C4-2B (cell line): Measurements from ENCODE around the gene BTN1A1.

ENCODE experiments used
- H3K27ac ChIP-seq: fragments of 450-650 bp; 2 replicates; pipeline ENCODE4 v1.5.1; 2017
- ZFX ChIP-seq: fragments of 450-650 bp; IDR thresholded peaks from 2 replicates; pipeline ENCODE4 v1.6.1; 2017
- TF ChIP-seq, protein P1 (sequence below): fragments of 450-650 bp; conservative IDR thresholded peaks from 2 replicates; pipeline ENCODE4 v1.5.1; 2017; ENCODE audit warnings: mild to moderate bottlenecking

Gene BTN1A1

DNA sequence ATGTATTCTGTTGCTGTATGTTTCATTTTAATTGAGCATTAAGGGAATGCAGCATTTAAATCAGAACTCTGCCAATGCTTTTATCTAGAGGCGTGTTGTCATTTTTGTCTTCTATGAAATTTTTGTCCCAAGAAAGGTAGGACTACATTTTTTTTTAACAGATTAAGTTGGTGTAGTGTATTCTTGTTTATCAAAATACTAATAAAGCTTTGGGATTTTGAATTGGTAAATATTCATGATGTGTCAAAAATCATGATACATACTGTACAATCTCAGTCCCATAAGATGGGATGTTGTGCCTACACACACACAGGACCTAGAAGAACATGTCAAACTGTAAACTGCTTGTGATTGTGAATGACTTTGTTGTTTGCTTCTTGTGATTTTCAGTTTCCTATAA lies 26.8 kb downstream of the BTN1A1 start:
- H3K27ac ChIP-seq: no peak overlapping the region
- TF ChIP-seq, protein P1, sequence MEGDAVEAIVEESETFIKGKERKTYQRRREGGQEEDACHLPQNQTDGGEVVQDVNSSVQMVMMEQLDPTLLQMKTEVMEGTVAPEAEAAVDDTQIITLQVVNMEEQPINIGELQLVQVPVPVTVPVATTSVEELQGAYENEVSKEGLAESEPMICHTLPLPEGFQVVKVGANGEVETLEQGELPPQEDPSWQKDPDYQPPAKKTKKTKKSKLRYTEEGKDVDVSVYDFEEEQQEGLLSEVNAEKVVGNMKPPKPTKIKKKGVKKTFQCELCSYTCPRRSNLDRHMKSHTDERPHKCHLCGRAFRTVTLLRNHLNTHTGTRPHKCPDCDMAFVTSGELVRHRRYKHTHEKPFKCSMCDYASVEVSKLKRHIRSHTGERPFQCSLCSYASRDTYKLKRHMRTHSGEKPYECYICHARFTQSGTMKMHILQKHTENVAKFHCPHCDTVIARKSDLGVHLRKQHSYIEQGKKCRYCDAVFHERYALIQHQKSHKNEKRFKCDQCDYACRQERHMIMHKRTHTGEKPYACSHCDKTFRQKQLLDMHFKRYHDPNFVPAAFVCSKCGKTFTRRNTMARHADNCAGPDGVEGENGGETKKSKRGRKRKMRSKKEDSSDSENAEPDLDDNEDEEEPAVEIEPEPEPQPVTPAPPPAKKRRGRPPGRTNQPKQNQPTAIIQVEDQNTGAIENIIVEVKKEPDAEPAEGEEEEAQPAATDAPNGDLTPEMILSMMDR: no peak
- TF ChIP-seq ZFX: no peak

DNA sequence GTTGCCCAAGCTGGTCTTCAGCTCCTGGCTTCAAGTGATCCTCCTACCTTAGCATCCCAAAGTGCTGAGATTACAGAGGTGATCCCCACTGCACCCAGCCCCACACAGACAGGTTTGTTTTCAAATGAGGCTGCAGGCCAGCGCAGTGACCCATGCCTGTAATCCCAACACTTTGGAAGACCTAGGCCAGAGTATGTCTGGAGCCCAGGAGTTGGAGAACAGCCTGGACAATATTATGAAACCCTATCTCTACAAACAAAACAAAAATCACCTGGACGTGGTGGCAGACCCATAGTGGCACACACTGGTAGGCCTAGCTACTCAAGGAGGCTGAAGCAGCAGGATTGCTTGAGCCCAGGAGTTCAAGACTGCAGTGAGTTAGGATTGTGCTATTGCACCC lies 30.1 kb downstream of the BTN1A1 start:
- H3K27ac ChIP-seq: no peak overlapping the region
- no peak for TF ChIP-seq ZFX
- TF ChIP-seq, protein P1: no peak

DNA sequence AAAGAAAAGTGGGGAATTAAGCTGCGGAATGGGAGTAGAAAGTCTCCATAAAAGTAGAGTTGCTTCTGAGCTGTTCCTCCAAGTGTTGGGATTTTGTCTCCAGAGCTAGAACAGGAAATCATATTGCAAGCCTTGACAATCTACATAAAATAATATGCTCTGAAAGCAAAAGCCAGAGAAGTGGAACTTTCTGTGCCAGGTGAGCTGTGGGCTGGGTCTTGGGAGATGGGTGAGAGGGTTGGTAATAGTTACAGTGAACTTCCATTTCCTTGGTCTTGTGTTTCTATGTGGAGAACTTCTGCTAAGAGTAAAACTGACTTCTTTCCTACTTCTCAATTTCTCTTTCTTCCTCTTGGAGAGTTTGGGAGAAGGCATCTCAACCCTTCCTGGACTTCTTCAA lies 31.8 kb downstream of the BTN1A1 start:
- H3K27ac ChIP-seq: no peak overlapping the region
- no peak for TF ChIP-seq ZFX
- TF ChIP-seq, protein P1: no peak

DNA sequence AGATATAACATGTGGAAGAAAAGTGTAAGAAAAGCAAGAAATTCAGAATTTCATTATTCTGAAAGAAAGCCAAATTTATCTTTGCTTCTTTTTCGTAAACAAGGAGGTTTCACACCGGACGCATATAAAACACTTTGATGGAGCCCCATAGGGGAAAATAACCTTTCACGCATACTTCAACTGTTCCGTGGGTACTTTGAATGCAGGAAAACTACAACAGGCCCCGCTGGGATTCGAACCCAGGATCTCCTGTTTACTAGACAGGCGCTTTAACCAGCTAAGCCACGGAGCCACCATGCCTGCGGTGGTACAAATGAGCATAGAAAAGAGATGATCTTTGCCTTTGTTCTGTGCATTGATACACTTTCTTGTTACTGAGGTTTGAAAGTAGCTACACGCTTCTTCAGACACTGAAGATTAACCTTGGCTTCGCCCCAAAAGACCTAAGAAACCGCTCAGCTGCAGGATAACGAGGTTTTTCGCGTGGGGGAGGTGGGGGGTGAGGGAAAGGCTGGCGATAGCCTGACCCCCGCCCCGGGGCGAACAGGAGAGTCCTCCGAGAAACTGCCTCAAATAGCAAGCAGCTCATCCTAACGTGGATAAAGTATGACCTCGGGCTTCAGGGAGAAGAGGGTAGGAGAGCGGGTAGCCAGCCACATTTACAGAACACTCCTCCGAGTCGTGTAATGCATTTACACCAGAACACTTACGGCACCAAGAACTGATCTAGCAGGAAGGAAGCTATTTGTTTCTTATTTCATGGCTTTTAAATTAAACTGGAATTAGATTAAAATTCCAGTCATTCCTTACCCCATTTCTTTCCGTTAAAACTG lies 32.8 kb downstream of the BTN1A1 start:
- H3K27ac ChIP-seq: peak overlapping the region; percentile 64
- TF ChIP-seq ZFX: no peak
- TF ChIP-seq, protein P1: no peak

DNA sequence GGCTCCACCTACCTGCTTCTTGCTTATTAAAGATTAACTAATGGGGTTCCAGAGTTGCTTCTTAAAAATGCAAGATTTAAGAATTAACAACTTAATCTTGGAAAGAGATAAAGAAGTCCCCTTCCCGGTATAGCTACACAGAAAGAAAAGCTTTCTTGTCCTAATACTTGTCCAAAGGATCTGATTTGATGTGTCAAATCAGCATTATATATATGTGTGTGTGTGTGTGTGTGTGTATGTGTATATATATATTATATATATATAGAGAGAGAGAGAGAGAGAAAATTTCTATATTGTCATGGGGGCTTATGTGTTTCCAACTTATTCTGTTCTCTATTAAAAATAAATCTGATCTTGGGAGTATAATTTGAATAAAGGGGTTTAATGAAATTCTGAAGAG lies 33.4 kb downstream of the BTN1A1 start:
- H3K27ac ChIP-seq: no peak overlapping the region

DNA sequence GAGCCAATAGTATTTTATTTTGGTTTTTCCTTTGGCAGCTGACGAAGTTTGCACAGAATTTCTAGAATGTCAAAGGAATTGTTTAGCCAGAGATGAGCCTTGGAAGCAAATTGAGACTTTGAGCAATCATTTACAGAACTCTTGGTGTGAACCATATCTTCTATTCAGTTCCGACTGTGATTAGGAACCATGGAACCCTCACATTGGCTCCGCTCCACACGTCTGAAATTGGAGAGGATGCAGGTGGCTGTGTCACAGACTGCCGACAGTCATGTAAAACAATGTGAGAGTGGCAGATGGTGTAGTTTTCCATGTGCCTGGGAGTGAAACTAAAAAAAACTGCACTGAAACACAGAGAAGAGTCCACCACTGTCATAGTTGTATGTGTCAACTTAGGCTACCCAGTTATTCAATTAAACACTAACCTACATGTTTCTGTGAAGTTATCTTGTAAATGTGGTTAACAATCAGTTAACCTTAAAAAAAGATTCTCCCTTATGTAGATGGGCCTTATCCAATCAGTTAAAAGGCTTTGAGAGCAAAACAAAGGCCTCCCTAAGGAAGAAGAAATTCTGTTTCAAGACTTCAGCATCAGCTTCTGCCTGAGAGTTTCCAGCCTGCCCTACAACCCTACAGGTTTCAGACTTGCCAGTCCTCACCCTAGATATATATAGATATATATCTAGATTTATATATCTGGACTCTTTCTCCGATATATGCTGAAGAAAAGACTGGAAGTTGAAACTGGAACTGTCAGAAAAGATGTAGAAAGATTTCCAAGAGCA lies 34.8 kb downstream of the BTN1A1 start:
- TF ChIP-seq ZFX: no peak
- TF ChIP-seq, protein P1: no peak
- H3K27ac ChIP-seq: no peak overlapping the region

More for the DNA sequence above, 33.4 kb downstream of the BTN1A1 start:
- TF ChIP-seq, protein P1: no peak
- TF ChIP-seq ZFX: no peak

DNA sequence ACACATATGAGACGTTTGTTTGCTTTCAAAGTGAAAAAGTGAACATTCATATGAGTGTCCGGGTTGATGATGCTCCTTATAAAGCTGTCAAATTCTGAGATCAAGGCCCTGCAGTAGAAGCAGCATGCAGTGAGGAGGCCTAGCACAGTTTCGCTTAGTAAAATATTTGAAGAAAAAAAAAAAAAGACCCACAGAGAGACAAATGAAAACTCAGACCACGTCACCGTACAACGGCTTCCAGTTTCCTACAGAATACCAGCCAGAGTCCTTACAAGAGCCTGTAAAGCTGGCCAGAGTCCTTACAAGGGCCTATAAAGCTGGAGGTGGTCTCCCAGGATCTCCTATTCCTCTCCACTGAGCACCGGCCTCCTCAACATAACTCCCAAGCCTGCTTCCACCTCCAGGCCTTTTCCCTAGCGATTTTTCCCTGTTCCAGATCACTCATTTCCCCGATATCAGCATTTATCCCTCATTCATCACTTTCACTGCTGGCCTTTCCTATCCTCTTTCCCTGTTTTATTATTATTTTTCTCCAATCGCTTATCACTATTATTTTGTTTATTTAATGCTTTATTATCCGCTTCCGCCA lies 36.6 kb downstream of the BTN1A1 start:
- TF ChIP-seq, protein P1: no peak
- peak; percentile 44 for TF ChIP-seq ZFX
- H3K27ac ChIP-seq: peak overlapping the region; percentile 91
